HepG2 (cell line): ENCODE measurements around the gene NMUR1. TPM values are rescaled to one million over a fixed set of nuclear protein-coding genes. Genes with fewer than 3 reads are reported as not detected.

Source experiments
- AGO1 ChIP-seq: fragments of 200-400 bp; formaldehyde crosslinking; IDR thresholded peaks from 2 replicates; pipeline ENCODE4 v1.6.1; 2017; ENCODE audit warnings: mild to moderate bottlenecking, low read depth, low read length, moderate library complexity; ENCODE audit not compliant: poor library complexity, severe bottlenecking
- ATAD3A ChIP-seq: sonication (generic); formaldehyde crosslinking; IDR thresholded peaks from 2 replicates; pipeline ENCODE4 v1.4.0; 2020; ENCODE audit warnings: missing genetic modification reagents
- CAMTA2 ChIP-seq: sonication (generic); formaldehyde crosslinking; IDR thresholded peaks from 2 replicates; pipeline ENCODE4 v1.4.0; 2020; ENCODE audit warnings: mild to moderate bottlenecking, missing genetic modification reagents, borderline replicate concordance
- HCFC1 ChIP-seq: fragments of 150-350 bp; IDR thresholded peaks from 2 replicates; pipeline ENCODE4 v1.6.1; 2014; ENCODE audit warnings: low read depth, low read length
- HNRNPH1 ChIP-seq: fragments of 200-400 bp; formaldehyde crosslinking; optimal IDR thresholded peaks from 2 replicates; pipeline ENCODE3; 2017; ENCODE audit warnings: mild to moderate bottlenecking, low read depth, low read length
- HNRNPL ChIP-seq: fragments of 200-400 bp; formaldehyde crosslinking; IDR thresholded peaks from 2 replicates; pipeline ENCODE4 v1.6.1; 2017; ENCODE audit warnings: mild to moderate bottlenecking, low read depth, low read length
- KAT7 ChIP-seq: IDR thresholded peaks from 2 replicates; pipeline ENCODE4 v1.6.1; 2018; ENCODE audit warnings: borderline replicate concordance, missing compliant biosample characterization
- KDM2A ChIP-seq: sonication (generic); formaldehyde crosslinking; IDR thresholded peaks from 2 replicates; pipeline ENCODE4 v1.4.0; 2020; ENCODE audit warnings: low read depth, missing genetic modification reagents, borderline replicate concordance
- MTA3 ChIP-seq: sonication (generic); formaldehyde crosslinking; IDR thresholded peaks from 2 replicates; pipeline ENCODE4 v1.4.0; 2020; ENCODE audit warnings: missing genetic modification reagents
- NFRKB ChIP-seq: fragments of 450-650 bp; IDR thresholded peaks from 2 replicates; pipeline ENCODE4 v1.6.1; 2017
- NR1H2 ChIP-seq: sonication (generic); formaldehyde crosslinking; IDR thresholded peaks from 2 replicates; pipeline ENCODE4 v1.8.1; 2022; ENCODE audit warnings: low read depth, missing genetic modification reagents, borderline replicate concordance
- RFX3 ChIP-seq: IDR thresholded peaks from 2 replicates; pipeline ENCODE4 v1.6.1; 2016; ENCODE audit warnings: missing biosample characterization, missing genetic modification reagents
- SAFB2 ChIP-seq: sonication (generic); formaldehyde crosslinking; IDR thresholded peaks from 2 replicates; pipeline ENCODE4 v1.5.1; 2020; ENCODE audit warnings: missing genetic modification reagents, low read depth, mild to moderate bottlenecking, borderline replicate concordance
- SMAD9 ChIP-seq: sonication (generic); formaldehyde crosslinking; IDR thresholded peaks from 2 replicates; pipeline ENCODE4 v1.5.1; 2020; ENCODE audit warnings: mild to moderate bottlenecking, missing genetic modification reagents
- TAF1 ChIP-seq: sonication (generic); formaldehyde crosslinking; IDR thresholded peaks from 2 replicates; pipeline ENCODE4 v1.4.0; 2020; ENCODE audit warnings: missing genetic modification reagents
- ZMYM3 ChIP-seq: sonication (generic); formaldehyde crosslinking; IDR thresholded peaks from 2 replicates; pipeline ENCODE4 v1.5.1; 2020; ENCODE audit warnings: mild to moderate bottlenecking, missing genetic modification reagents
- ZNF101 ChIP-seq: sonication (generic); formaldehyde crosslinking; IDR thresholded peaks from 2 replicates; pipeline ENCODE4 v1.4.0; 2020; ENCODE audit warnings: mild to moderate bottlenecking, low read depth, missing genetic modification reagents, borderline replicate concordance
- ZNF264 ChIP-seq: sonication (generic); formaldehyde crosslinking; IDR thresholded peaks from 2 replicates; pipeline ENCODE4 v1.4.0; 2020; ENCODE audit warnings: missing genetic modification reagents
- ZNF839 ChIP-seq: sonication (generic); formaldehyde crosslinking; IDR thresholded peaks from 2 replicates; pipeline ENCODE4 v1.4.0; 2020; ENCODE audit warnings: missing genetic modification reagents, mild to moderate bottlenecking, borderline replicate concordance
- ZSCAN25 ChIP-seq: sonication (generic); formaldehyde crosslinking; IDR thresholded peaks from 2 replicates; pipeline ENCODE4 v1.8.0; 2022; ENCODE audit warnings: mild to moderate bottlenecking, missing genetic modification reagents
- ZSCAN29 ChIP-seq: sonication (generic); formaldehyde crosslinking; conservative IDR thresholded peaks from 2 replicates; pipeline ENCODE4 v1.4.0; 2020; ENCODE audit warnings: mild to moderate bottlenecking, missing genetic modification reagents
- polyA plus RNA-seq, 8 experiments: library from polyadenylated mRNA; depleted of rRNA in 3 of 8; stranded (reverse) in 7 of 8; unstranded in 1 of 8; fragments of >200 nt; fragmentation: Illumina TruSeq in 4 of 8; extraction: Trizol in 4 of 8; gene quantifications; 2 replicates each; pipeline versions ENCODE4 v1.2.1 to v1.2.3, GENCODE V29; 2011 to 2016; ENCODE audit warnings: low read depth in 4 of 8, missing spikeins in 1 of 8, mixed read lengths in 1 of 8; ENCODE audit not compliant: insufficient read depth in 1 of 8
- total RNA-seq, 5 experiments: library from RNA; depleted of rRNA; stranded (reverse); fragments of >200 nt; fragmentation: Illumina TruSeq; extraction: Trizol; gene quantifications; 2 replicates each; pipeline ENCODE4 v1.2.3, GENCODE V29; 2016; ENCODE audit warnings: low read depth in 1 of 5
- TF ChIP-seq, protein P1 (sequence below): sonication (generic); formaldehyde crosslinking; IDR thresholded peaks from 2 replicates; pipeline ENCODE4 v1.5.0; 2020; ENCODE audit warnings: mild to moderate bottlenecking, missing genetic modification reagents
- TF ChIP-seq, protein P2 (sequence below): sonication (generic); formaldehyde crosslinking; IDR thresholded peaks from 2 replicates; pipeline ENCODE4 v1.5.1; 2020; ENCODE audit warnings: missing genetic modification reagents, mild to moderate bottlenecking, borderline replicate concordance
- TF ChIP-seq, protein P3 (sequence below): sonication (generic); formaldehyde crosslinking; IDR thresholded peaks from 2 replicates; pipeline ENCODE4 v1.5.0; 2020; ENCODE audit warnings: mild to moderate bottlenecking, missing genetic modification reagents
- TF ChIP-seq, protein P4 (sequence below): IDR thresholded peaks from 2 replicates; pipeline ENCODE4 v1.6.1; 2016; ENCODE audit warnings: mild to moderate bottlenecking, missing biosample characterization, missing genetic modification reagents

The NMUR1 gene
- total and polyA plus RNA-seq, 2 of the 13 experiments (the other 11 are each of a cell fraction or from before 2014, with no cell fraction given) = not detected

DNA sequence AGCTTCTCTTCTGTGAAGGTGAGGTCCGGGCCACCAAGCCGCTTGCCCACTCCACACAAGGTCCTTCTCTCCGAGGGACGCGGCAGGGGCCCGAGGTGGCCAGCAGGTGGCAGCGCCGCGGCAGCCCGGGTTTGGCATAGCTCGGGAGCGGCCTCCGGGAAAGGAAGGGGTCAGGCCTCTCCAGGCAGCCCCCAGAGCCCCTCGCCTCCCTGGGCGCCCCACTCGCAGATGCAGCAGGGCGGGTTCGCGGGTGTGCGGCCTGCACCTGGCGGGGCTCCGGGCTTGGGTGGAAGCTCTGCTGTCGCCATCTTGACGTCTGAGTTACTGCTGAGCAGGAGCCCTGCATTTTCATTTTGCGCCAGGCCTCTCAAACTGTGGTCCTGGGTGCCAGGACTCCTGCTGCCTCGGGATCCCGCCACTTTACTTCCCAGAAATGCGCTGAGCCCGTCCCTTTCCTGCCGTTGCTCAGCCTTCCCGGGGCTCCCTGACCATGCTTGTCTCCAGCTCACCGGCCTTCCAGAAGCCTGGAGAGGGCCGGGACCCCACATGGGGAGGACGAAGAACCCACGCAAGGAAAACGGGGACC lies 47.3 kb downstream of the NMUR1 start (continued):
- TF ChIP-seq, protein P1, sequence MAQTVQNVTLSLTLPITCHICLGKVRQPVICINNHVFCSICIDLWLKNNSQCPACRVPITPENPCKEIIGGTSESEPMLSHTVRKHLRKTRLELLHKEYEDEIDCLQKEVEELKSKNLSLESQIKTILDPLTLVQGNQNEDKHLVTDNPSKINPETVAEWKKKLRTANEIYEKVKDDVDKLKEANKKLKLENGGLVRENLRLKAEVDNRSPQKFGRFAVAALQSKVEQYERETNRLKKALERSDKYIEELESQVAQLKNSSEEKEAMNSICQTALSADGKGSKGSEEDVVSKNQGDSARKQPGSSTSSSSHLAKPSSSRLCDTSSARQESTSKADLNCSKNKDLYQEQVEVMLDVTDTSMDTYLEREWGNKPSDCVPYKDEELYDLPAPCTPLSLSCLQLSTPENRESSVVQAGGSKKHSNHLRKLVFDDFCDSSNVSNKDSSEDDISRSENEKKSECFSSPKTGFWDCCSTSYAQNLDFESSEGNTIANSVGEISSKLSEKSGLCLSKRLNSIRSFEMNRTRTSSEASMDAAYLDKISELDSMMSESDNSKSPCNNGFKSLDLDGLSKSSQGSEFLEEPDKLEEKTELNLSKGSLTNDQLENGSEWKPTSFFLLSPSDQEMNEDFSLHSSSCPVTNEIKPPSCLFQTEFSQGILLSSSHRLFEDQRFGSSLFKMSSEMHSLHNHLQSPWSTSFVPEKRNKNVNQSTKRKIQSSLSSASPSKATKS (CRISPR knock-in tag) = no peak
- TF ChIP-seq ZMYM3 (peak; percentile 37; the same call in 1 of the 2 replicates), ZNF839 (CRISPR knock-in tag) (peak; percentile 94; the same call in 1 of the 2 replicates), HNRNPH1 (no peak), HCFC1 (no peak), ZNF264 (CRISPR knock-in tag) (peak; percentile 64; the same call in 1 of the 2 replicates), NFRKB (no peak), ZSCAN29 (0 out of 2 replicates have a peak, but pooled peaks have one; percentile 60), ZNF101 (CRISPR knock-in tag) (no peak), HNRNPL (peak; percentile 76), ZSCAN25 (CRISPR knock-in tag) (0 out of 2 replicates have a peak, but pooled peaks have one; percentile 26), CAMTA2 (CRISPR knock-in tag) (no peak), ATAD3A (CRISPR knock-in tag) (no peak), KAT7 (CRISPR knock-in tag) (no peak), RFX3 (CRISPR knock-in tag) (no peak), NR1H2 (CRISPR knock-in tag) (no peak), AGO1 (no peak), SMAD9 (CRISPR knock-in tag) (no peak), KDM2A (CRISPR knock-in tag) (peak; percentile 93), MTA3 (CRISPR knock-in tag) (no peak), SAFB2 (CRISPR knock-in tag) (no peak), TAF1 (CRISPR knock-in tag) (peak; percentile 51; the same call in 1 of the 2 replicates)
- TF ChIP-seq, protein P2, sequence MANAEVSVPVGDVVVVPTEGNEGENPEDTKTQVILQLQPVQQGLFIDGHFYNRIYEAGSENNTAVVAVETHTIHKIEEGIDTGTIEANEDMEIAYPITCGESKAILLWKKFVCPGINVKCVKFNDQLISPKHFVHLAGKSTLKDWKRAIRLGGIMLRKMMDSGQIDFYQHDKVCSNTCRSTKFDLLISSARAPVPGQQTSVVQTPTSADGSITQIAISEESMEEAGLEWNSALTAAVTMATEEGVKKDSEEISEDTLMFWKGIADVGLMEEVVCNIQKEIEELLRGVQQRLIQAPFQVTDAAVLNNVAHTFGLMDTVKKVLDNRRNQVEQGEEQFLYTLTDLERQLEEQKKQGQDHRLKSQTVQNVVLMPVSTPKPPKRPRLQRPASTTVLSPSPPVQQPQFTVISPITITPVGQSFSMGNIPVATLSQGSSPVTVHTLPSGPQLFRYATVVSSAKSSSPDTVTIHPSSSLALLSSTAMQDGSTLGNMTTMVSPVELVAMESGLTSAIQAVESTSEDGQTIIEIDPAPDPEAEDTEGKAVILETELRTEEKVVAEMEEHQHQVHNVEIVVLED (CRISPR knock-in tag) = peak; percentile 22; the same call in 1 of the 2 replicates
- TF ChIP-seq, protein P3, sequence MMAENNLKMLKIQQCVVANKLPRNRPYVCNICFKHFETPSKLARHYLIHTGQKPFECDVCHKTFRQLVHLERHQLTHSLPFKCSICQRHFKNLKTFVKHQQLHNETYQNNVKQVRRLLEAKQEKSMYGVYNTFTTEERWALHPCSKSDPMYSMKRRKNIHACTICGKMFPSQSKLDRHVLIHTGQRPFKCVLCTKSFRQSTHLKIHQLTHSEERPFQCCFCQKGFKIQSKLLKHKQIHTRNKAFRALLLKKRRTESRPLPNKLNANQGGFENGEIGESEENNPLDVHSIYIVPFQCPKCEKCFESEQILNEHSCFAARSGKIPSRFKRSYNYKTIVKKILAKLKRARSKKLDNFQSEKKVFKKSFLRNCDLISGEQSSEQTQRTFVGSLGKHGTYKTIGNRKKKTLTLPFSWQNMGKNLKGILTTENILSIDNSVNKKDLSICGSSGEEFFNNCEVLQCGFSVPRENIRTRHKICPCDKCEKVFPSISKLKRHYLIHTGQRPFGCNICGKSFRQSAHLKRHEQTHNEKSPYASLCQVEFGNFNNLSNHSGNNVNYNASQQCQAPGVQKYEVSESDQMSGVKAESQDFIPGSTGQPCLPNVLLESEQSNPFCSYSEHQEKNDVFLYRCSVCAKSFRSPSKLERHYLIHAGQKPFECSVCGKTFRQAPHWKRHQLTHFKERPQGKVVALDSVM = peak; percentile 86
- TF ChIP-seq, protein P4, sequence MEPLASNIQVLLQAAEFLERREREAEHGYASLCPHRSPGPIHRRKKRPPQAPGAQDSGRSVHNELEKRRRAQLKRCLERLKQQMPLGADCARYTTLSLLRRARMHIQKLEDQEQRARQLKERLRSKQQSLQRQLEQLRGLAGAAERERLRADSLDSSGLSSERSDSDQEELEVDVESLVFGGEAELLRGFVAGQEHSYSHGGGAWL (CRISPR knock-in tag) = peak; percentile 27; the same call in 1 of the 2 replicates
